ENCODE results near the gene SCGN. TPM values are rescaled to one million over a fixed set of nuclear protein-coding genes. Genes with fewer than 3 reads are reported as not detected.

The SCGN gene
- total RNA-seq, 1 donor from 2014 or later: 0.85 TPM

DNA sequence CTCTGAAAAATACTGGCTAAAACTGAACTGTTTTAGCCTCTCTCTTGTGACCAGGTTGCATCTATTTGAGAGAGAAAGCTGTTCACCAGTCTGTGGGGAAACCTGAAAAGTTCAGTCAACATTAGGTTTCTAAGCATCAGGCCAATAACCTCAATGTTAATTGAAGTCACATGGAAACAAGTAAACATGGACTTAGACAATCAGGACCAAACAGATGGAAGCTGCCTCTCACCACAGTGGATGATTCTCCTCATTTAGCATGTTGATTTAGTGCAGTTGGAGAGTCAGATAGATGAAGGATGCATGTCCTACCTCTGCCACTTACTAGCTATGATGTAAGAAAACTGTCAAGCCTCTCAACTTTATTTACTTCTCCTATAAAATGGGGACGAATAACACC is 18.2 kb downstream of the SCGN start:
- Mint-ChIP-seq H3K4me1 (ENCODE audit: unreplicated experiment) (peaks cover 14% of the 10 kb centered on the region), H3K9me3 (ENCODE audit: unreplicated experiment) (no peaks in the 10 kb centered on the region), H3K36me3 (ENCODE audit: low read depth, unreplicated experiment) (no peaks in the 10 kb centered on the region), H3K4me3 (ENCODE audit: unreplicated experiment) (no peak overlapping the region), H3K27ac (ENCODE audit: unreplicated experiment) (no peak overlapping the region), H3K27me3 (ENCODE audit: unreplicated experiment) (no peaks in the 10 kb centered on the region)
- no peak for DNase-seq (ENCODE audit: low spot score)
- no peak for TF ChIP-seq CTCF (IDR thresholded peaks at IDR 0.05; ENCODE audit: unreplicated experiment)

GRCh38 chr6:25670793-25671513 is 18.9 kb downstream of the SCGN start:
- Mint-ChIP-seq H3K27me3 (ENCODE audit: unreplicated experiment) (no peaks in the 10 kb centered on the region), H3K4me1 (ENCODE audit: unreplicated experiment) (peaks cover 14% of the 10 kb centered on the region), H3K9me3 (ENCODE audit: unreplicated experiment) (no peaks in the 10 kb centered on the region), H3K4me3 (ENCODE audit: unreplicated experiment) (no peak overlapping the region), H3K36me3 (ENCODE audit: low read depth, unreplicated experiment) (no peaks in the 10 kb centered on the region), H3K27ac (ENCODE audit: unreplicated experiment) (no peak overlapping the region)
- TF ChIP-seq CTCF (IDR thresholded peaks at IDR 0.05; ENCODE audit: unreplicated experiment): no peak
- no peak for DNase-seq (ENCODE audit: low spot score)

- Mint-ChIP-seq H3K27ac (ENCODE audit: unreplicated experiment) (no peak overlapping the region), H3K27me3 (ENCODE audit: unreplicated experiment) (no peaks in the 10 kb centered on the region), H3K4me3 (ENCODE audit: unreplicated experiment) (no peak overlapping the region), H3K9me3 (ENCODE audit: unreplicated experiment) (no peaks in the 10 kb centered on the region), H3K4me1 (ENCODE audit: unreplicated experiment) (peaks cover 14% of the 10 kb centered on the region), H3K36me3 (ENCODE audit: low read depth, unreplicated experiment) (no peaks in the 10 kb centered on the region)
- DNase-seq (ENCODE audit: low spot score): no peak
- no peak for TF ChIP-seq CTCF (IDR thresholded peaks at IDR 0.05; ENCODE audit: unreplicated experiment)
Measured at GRCh38 chr6:25671652-25672051, 19.6 kb downstream of the SCGN start.

GRCh38 chr6:25675167-25675566 is 23.2 kb downstream of the SCGN start:
- Mint-ChIP-seq H3K27me3 (ENCODE audit: unreplicated experiment) (no peaks in the 10 kb centered on the region), H3K4me1 (ENCODE audit: unreplicated experiment) (peaks cover 4% of the 10 kb centered on the region), H3K36me3 (ENCODE audit: low read depth, unreplicated experiment) (no peaks in the 10 kb centered on the region), H3K27ac (ENCODE audit: unreplicated experiment) (no peak overlapping the region), H3K9me3 (ENCODE audit: unreplicated experiment) (no peaks in the 10 kb centered on the region), H3K4me3 (ENCODE audit: unreplicated experiment) (no peak overlapping the region)
- DNase-seq (ENCODE audit: low spot score): no peak
- no peak for TF ChIP-seq CTCF (IDR thresholded peaks at IDR 0.05; ENCODE audit: unreplicated experiment)

GRCh38 chr6:25676775-25677174 is 24.8 kb downstream of the SCGN start:
- H3K4me3 Mint-ChIP-seq (ENCODE audit: unreplicated experiment): no peak overlapping the region
- peaks cover 4% of the 10 kb centered on the region for H3K4me1 Mint-ChIP-seq (ENCODE audit: unreplicated experiment)
- no peak for DNase-seq (ENCODE audit: low spot score)
- no peak for TF ChIP-seq CTCF (IDR thresholded peaks at IDR 0.05; ENCODE audit: unreplicated experiment)
- H3K27ac Mint-ChIP-seq (ENCODE audit: unreplicated experiment): no peak overlapping the region
- H3K9me3 Mint-ChIP-seq (ENCODE audit: unreplicated experiment): no peaks in the 10 kb centered on the region
- no peaks in the 10 kb centered on the region for H3K36me3 Mint-ChIP-seq (ENCODE audit: low read depth, unreplicated experiment)
- H3K27me3 Mint-ChIP-seq (ENCODE audit: unreplicated experiment): no peaks in the 10 kb centered on the region

All from endothelial cell (in vitro differentiated cells).